H1 (cell line): ENCODE data around the gene CANT1. TPM values are rescaled to one million over a fixed set of nuclear protein-coding genes. Genes with fewer than 3 reads are reported as not detected.

ENCODE experiments used
- CTCF ChIA-PET: fragments of 300-600 bp; sonication (Branson Sonifier 250); formaldehyde crosslinking; loops from one replicate; lab custom pipeline; 2021; ENCODE audit not compliant: partially characterized antibody; lab: Charles Lee
- POLR2A ChIA-PET: fragments of 300-600 bp; sonication (Branson Sonifier 250); formaldehyde crosslinking; loops from one replicate; lab custom pipeline; 2021; ENCODE audit warnings: inconsistent platforms; ENCODE audit not compliant: partially characterized antibody; lab: Charles Lee
- DNase-seq, 2 experiments: peaks; one replicate each; pipeline versions ENCODE4 v3.0.0 to v3.0.0-alpha.2; 2010 to 2022; ENCODE audit warnings: low spot score in 2 of 2, low read depth in 1 of 2, mixed read lengths in 1 of 2
- FAIRE-seq: peaks from 2 replicates; lab custom pipeline; 2011; peaks lifted over from hg19 to GRCh38; lab: Jason Lieb, UNC
- H2AFZ ChIP-seq: 2 replicates; pipeline ENCODE4 v1.8.1; 2012; ENCODE audit warnings: low read length, inconsistent platforms
- H2AK5ac ChIP-seq: 2 replicates; pipeline ENCODE4 v1.6.1; 2013; ENCODE audit warnings: low read depth, low read length
- H2BK120ac ChIP-seq: replicated peaks from 2 replicates; pipeline ENCODE3; 2013; ENCODE audit warnings: low read depth, low read length, inconsistent platforms
- H2BK12ac ChIP-seq: 2 replicates; pipeline ENCODE4 v1.6.1; 2013; ENCODE audit warnings: low read depth, low read length
- H2BK15ac ChIP-seq: 2 replicates; pipeline ENCODE4 v1.6.1; 2013; ENCODE audit warnings: low read length
- H2BK20ac ChIP-seq: 2 replicates; pipeline ENCODE4 v1.6.1; 2013; ENCODE audit warnings: low read length
- H2BK5ac ChIP-seq: 2 replicates; pipeline ENCODE4 v1.6.1; 2013; ENCODE audit warnings: low read depth, low read length
- H3K14ac ChIP-seq: 2 replicates; pipeline ENCODE4 v1.6.1; 2013; ENCODE audit warnings: inconsistent platforms; ENCODE audit not compliant: insufficient read length
- H3K18ac ChIP-seq: 2 replicates; pipeline ENCODE4 v1.6.1; 2013; ENCODE audit warnings: low read length; ENCODE audit errors: extremely low read depth
- H3K23ac ChIP-seq: 2 replicates; pipeline ENCODE4 v1.6.1; 2013; ENCODE audit warnings: inconsistent platforms; ENCODE audit not compliant: insufficient read length
- H3K23me2 ChIP-seq: 2 replicates; pipeline ENCODE4 v1.6.1; 2013; ENCODE audit warnings: low read depth, low read length
- H3K27ac ChIP-seq: 2 replicates; pipeline ENCODE4 v1.6.1; 2011; ENCODE audit warnings: low read depth, low read length, inconsistent platforms
- H3K27me3 ChIP-seq, 4 experiments: replicated peaks in 1 of 4; 1 replicate in 1 of 4; 2 replicates in 3 of 4; pipeline versions ENCODE4 v1.6.1 to v1.8.1; 2011 to 2013; ENCODE audit warnings: low read length in 3 of 4, mild to moderate bottlenecking in 3 of 4, inconsistent platforms in 2 of 4, mixed read lengths in 2 of 4, moderate library complexity in 1 of 4; ENCODE audit not compliant: control insufficient read depth in 3 of 4, insufficient read depth in 3 of 4; ENCODE audit errors: extremely low read depth in 1 of 4
- H3K36me3 ChIP-seq, 4 experiments: 2 replicates each; pipeline versions ENCODE4 v1.6.1 to v1.8.1; 2011 to 2013; ENCODE audit warnings: mild to moderate bottlenecking in 4 of 4, low read length in 3 of 4, moderate library complexity in 2 of 4, control low read depth in 1 of 4, inconsistent platforms in 1 of 4; ENCODE audit not compliant: insufficient read depth in 4 of 4, control insufficient read depth in 2 of 4
- H3K4ac ChIP-seq: replicated peaks from 2 replicates; pipeline ENCODE3; 2013; ENCODE audit warnings: low read length, low read depth, mixed read lengths, inconsistent platforms; ENCODE audit not compliant: insufficient read length
- H3K4me1 ChIP-seq, 4 experiments: replicated peaks in 1 of 4; 1 replicate in 1 of 4; 2 replicates in 3 of 4; pipeline versions ENCODE4 v1.6.1 to v1.8.1; 2011 to 2013; ENCODE audit warnings: low read length in 3 of 4, inconsistent platforms in 2 of 4, mixed read lengths in 1 of 4; ENCODE audit not compliant: insufficient read depth in 4 of 4, control insufficient read depth in 3 of 4
- H3K4me2 ChIP-seq, 2 experiments: 2 replicates each; pipeline versions ENCODE4 v1.6.1 to v1.8.1; 2011 to 2013; ENCODE audit warnings: low read depth in 2 of 2, low read length in 2 of 2, control low read depth in 1 of 2, inconsistent platforms in 1 of 2, mild to moderate bottlenecking in 1 of 2; ENCODE audit not compliant: insufficient read depth in 1 of 2
- H3K4me3 ChIP-seq, 4 experiments: fragments of 200-600, 300-600 bp in 1 of 4; sonication (generic), shearing (Covaris generic), sonication (Bioruptor Twin) in 1 of 4; 2 replicates each; pipeline versions ENCODE4 v1.5.1 to v1.8.1; 2011 to 2016; ENCODE audit warnings: low read length in 4 of 4, low read depth in 3 of 4, control low read depth in 2 of 4, inconsistent platforms in 2 of 4, mild to moderate bottlenecking in 2 of 4, mixed read lengths in 1 of 4, moderate library complexity in 1 of 4; ENCODE audit not compliant: insufficient read depth in 2 of 4; ENCODE audit errors: extremely low read depth in 1 of 4
- H3K56ac ChIP-seq: replicated peaks from 2 replicates; pipeline ENCODE3; 2013; ENCODE audit warnings: low read depth, mild to moderate bottlenecking, mixed read lengths, low read length, inconsistent platforms; ENCODE audit not compliant: insufficient read length
- H3K79me1 ChIP-seq: 2 replicates; pipeline ENCODE4 v1.6.1; 2013; ENCODE audit warnings: low read depth, low read length, control low read depth
- H3K79me2 ChIP-seq, 2 experiments: 2 replicates each; pipeline versions ENCODE4 v1.6.1 to v1.8.1; 2012 to 2013; ENCODE audit warnings: low read length in 2 of 2, mild to moderate bottlenecking in 2 of 2, inconsistent platforms in 1 of 2; ENCODE audit not compliant: insufficient read depth in 2 of 2, control insufficient read depth in 1 of 2
- H3K9ac ChIP-seq, 4 experiments: replicated peaks in 1 of 4; 1 replicate in 1 of 4; 2 replicates in 3 of 4; pipeline versions ENCODE4 v1.6.1 to v1.8.1; 2011 to 2013; ENCODE audit warnings: low read depth in 3 of 4, low read length in 3 of 4, control low read depth in 2 of 4, mild to moderate bottlenecking in 2 of 4, moderate library complexity in 2 of 4, inconsistent platforms in 1 of 4; ENCODE audit errors: extremely low read depth in 1 of 4
- H3K9me3 ChIP-seq, 2 experiments: 2 replicates each; pipeline versions ENCODE4 v1.6.1 to v1.8.1; 2012 to 2013; ENCODE audit warnings: mild to moderate bottlenecking in 2 of 2, moderate library complexity in 2 of 2, control low read depth in 1 of 2, inconsistent platforms in 1 of 2, low read depth in 1 of 2, low read length in 1 of 2, mixed read lengths in 1 of 2; ENCODE audit not compliant: insufficient read depth in 2 of 2
- H4K20me1 ChIP-seq, 2 experiments: replicated peaks in 1 of 2; 2 replicates each; pipeline versions ENCODE3 to v1.8.1; 2011 to 2013; ENCODE audit warnings: inconsistent platforms in 2 of 2, low read length in 2 of 2, mild to moderate bottlenecking in 1 of 2; ENCODE audit not compliant: insufficient read depth in 2 of 2, control insufficient read depth in 1 of 2
- H4K5ac ChIP-seq: 2 replicates; pipeline ENCODE4 v1.6.1; 2013; ENCODE audit warnings: low read length, low read depth, mixed read lengths, inconsistent platforms; ENCODE audit not compliant: insufficient read length
- H4K8ac ChIP-seq: 2 replicates; pipeline ENCODE4 v1.8.0; 2013; ENCODE audit warnings: mild to moderate bottlenecking, moderate library complexity, low read length, inconsistent platforms; ENCODE audit not compliant: insufficient read depth; ENCODE audit errors: extremely low read depth
- H4K91ac ChIP-seq: replicated peaks from 2 replicates; pipeline ENCODE3; 2013; ENCODE audit warnings: low read length, mixed read lengths, inconsistent platforms; ENCODE audit not compliant: insufficient read length
- BCL11A ChIP-seq, 2 experiments: IDR thresholded peaks; one replicate each; pipeline ENCODE4 v1.6.1; 2011; ENCODE audit warnings: low read depth in 2 of 2, low read length in 2 of 2, mild to moderate bottlenecking in 2 of 2
- CREB1 ChIP-seq: IDR thresholded peaks from 2 replicates; pipeline ENCODE4 v1.6.1; 2012; ENCODE audit warnings: inconsistent platforms
- EZH2 ChIP-seq: fragments of 200-600 bp; sonication (generic); IDR thresholded peaks from 2 replicates; pipeline ENCODE4 v1.7.1; 2012; ENCODE audit warnings: low read depth, mild to moderate bottlenecking, moderate library complexity, low read length, inconsistent platforms; ENCODE audit not compliant: severe bottlenecking
- JUN ChIP-seq: IDR thresholded peaks from 2 replicates; pipeline ENCODE4 v1.6.1; 2011; ENCODE audit warnings: low read depth, mild to moderate bottlenecking, improper control_type of control experiment, low read length
- POU5F1 ChIP-seq: IDR thresholded peaks from 2 replicates; pipeline ENCODE4 v1.6.1; 2011; ENCODE audit warnings: low read depth, mild to moderate bottlenecking, low read length, moderate library complexity
- SIRT6 ChIP-seq: IDR thresholded peaks from one replicate; pipeline ENCODE4 v1.7.1; 2012; ENCODE audit warnings: low read length, inconsistent platforms
- SP4 ChIP-seq: IDR thresholded peaks from 2 replicates; pipeline ENCODE4 v1.6.1; 2012; ENCODE audit warnings: low read length, inconsistent platforms
- SRF ChIP-seq: IDR thresholded peaks from 2 replicates; pipeline ENCODE4 v1.6.1; 2011; ENCODE audit warnings: mild to moderate bottlenecking, low read depth, low read length, moderate library complexity
- SUZ12 ChIP-seq: fragments of 200-600 bp; sonication (generic); IDR thresholded peaks from 2 replicates; pipeline ENCODE4 v1.6.1; 2012; ENCODE audit warnings: mild to moderate bottlenecking, inconsistent platforms, low read length, moderate library complexity, mixed read lengths
- TCF12 ChIP-seq: IDR thresholded peaks from 2 replicates; pipeline ENCODE4 v1.6.1; 2011; ENCODE audit warnings: low read depth, mild to moderate bottlenecking, low read length
- ZNF274 ChIP-seq: IDR thresholded peaks from 2 replicates; pipeline ENCODE4 v1.7.0; 2012; ENCODE audit warnings: low read length, borderline replicate concordance; ENCODE audit errors: extremely low read depth
- WGBS, 2 experiments: shearing (Covaris generic) in 1 of 2; methylation state at CpG; one replicate each; pipeline versions ENCODE4 v1.1.6 to v1.1.7; 2013 to 2015; ENCODE audit warnings: low lambda C conversion rate in 2 of 2, mixed read lengths in 2 of 2, inconsistent platforms in 1 of 2, low coverage in 1 of 2, missing lambda C conversion rate in 1 of 2; ENCODE audit not compliant: insufficient replicate concordance in 2 of 2, insufficient coverage in 1 of 2, insufficient read length in 1 of 2; ENCODE audit errors: extremely low coverage in 1 of 2, missing lambda C conversion rate in 1 of 2; 5-methylcytosine and 5-hydroxymethylcytosine counted together
- polyA plus RNA-seq, 7 experiments: library from polyadenylated mRNA; depleted of rRNA in 3 of 7; stranded (reverse) in 5 of 7; unstranded in 2 of 7; fragments of >200 nt in 5 of 7; fragments of 200-250 nt in 2 of 7; gene quantifications; 1 replicate in 5 of 7; 2 replicates in 1 of 7; 4 replicates in 1 of 7; pipeline versions ENCODE4 v1.2.1 to v1.2.3, GENCODE V29; 2011 to 2013; ENCODE audit warnings: missing spikeins in 2 of 7, mixed read lengths in 2 of 7
- total RNA-seq: library from RNA; stranded (reverse); fragmentation: NEBNext Ultra II Directional; extraction: Animal tissue kit (Norgen Biotek cat#: 25700); gene quantifications from 2 replicates; pipeline ENCODE4 v1.2.1, GENCODE V29; 2021
- TF ChIP-seq, protein P1 (sequence below): IDR thresholded peaks from 2 replicates; pipeline ENCODE4 v1.6.1; 2012; ENCODE audit warnings: inconsistent platforms

CANT1 gene
- total and polyA plus RNA-seq, 2 of the 8 experiments (the other 6 are each of a cell fraction or from before 2014, with no cell fraction given) = 23.0 to 32.6 TPM

DNA sequence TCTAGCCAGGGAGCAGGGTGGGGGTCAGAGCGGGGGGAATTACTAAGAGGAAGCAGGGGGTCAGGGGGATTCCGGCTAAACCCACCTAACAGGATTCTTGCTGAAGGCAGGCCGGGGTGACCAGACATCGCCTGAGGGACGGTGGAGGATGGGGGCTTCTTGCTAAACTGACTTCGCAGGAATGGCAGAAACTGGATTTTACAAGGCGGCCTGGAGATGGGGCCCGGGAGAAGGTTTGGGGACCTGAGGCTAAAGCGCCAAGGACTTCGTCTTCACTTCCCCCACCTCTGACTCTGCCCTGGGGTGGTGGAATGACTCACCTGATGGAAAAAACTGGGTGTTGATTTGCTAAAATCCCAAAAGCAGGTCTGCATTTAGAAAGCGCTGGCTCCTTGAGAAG, 53.3 kb downstream of the CANT1 start:
- H2AK5ac ChIP-seq = no peak overlapping the region
- H3K4me2 ChIP-seq = no peak overlapping the region
- no peak overlapping the region for H3K27ac ChIP-seq
- H3K14ac ChIP-seq = no peak overlapping the region
- POLR2A ChIA-PET = no interaction called here
- H3K9me3 ChIP-seq = peaks cover under 1 to 1% of the 10 kb centered on the region in 2 experiments; a peak in 1 of 4 replicates
- H3K4me3 ChIP-seq = no peak overlapping the region
- no peak overlapping the region for H3K4ac ChIP-seq
- no peak overlapping the region for H2BK5ac ChIP-seq
- H3K79me2 ChIP-seq = no peaks in the 10 kb centered on the region
- no peak overlapping the region for H3K9ac ChIP-seq
- DNase-seq (no peak), FAIRE-seq (no peak)
- H3K27me3 ChIP-seq = no peaks in the 10 kb centered on the region
- H2AFZ ChIP-seq = no peak overlapping the region
- no peaks in the 10 kb centered on the region for H3K36me3 ChIP-seq
- no peak overlapping the region for H2BK15ac ChIP-seq
- H2BK120ac ChIP-seq = no peak overlapping the region
- CTCF ChIA-PET = interaction anchor here (1.2 to 1.6 kb wide), 3 partner anchors 11 to 89 kb away, joined by 3 to 7 read pairs (median 4); no protein-coding TSS in a partner anchor
- H4K8ac ChIP-seq = no peak overlapping the region
- H3K18ac ChIP-seq = no peak overlapping the region
- H3K23me2 ChIP-seq = 0 out of 2 replicates have a peak, but pooled peaks cover 1% of the 10 kb centered on the region
- H3K4me1 ChIP-seq = peaks cover 0 to 7% (median under 1%) of the 10 kb centered on the region in 4 experiments; a peak in 3 of 7 replicates
- H3K56ac ChIP-seq = no peak overlapping the region
- no peak overlapping the region for H2BK20ac ChIP-seq
- H4K5ac ChIP-seq = no peak overlapping the region
- no peak overlapping the region for H3K23ac ChIP-seq
- H4K20me1 ChIP-seq = no peaks in the 10 kb centered on the region
- H4K91ac ChIP-seq = no peak overlapping the region
- TF ChIP-seq EZH2 = no peak
- no peak for TF ChIP-seq SRF
- TF ChIP-seq TCF12 = no peak
- TF ChIP-seq JUN = no peak
- TF ChIP-seq, protein P1, sequence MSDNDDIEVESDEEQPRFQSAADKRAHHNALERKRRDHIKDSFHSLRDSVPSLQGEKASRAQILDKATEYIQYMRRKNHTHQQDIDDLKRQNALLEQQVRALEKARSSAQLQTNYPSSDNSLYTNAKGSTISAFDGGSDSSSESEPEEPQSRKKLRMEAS = no peak
- TF ChIP-seq CREB1 = no peak
- TF ChIP-seq BCL11A (IDR thresholded peaks at IDR 0.05; ENCODE audit: low read depth in 2 of 2, low read length in 2 of 2) = no peak
- no peak for TF ChIP-seq POU5F1
- no peak for TF ChIP-seq SIRT6
- no peak for TF ChIP-seq ZNF274
- no peak for TF ChIP-seq SP4
- no peak for TF ChIP-seq SUZ12
- no peaks in the 10 kb centered on the region for H3K79me1 ChIP-seq
- no peak overlapping the region for H2BK12ac ChIP-seq
- WGBS, 2 experiments = 85% methylated on average over 3 of the region's 11 CpGs; no CpG with 5 or more reads in 1 of the 2 experiments
